Right atrium auricular region (tissue), 2 donors: ENCODE results near the gene MUC3A. TPM values are rescaled to one million over a fixed set of nuclear protein-coding genes. Genes with fewer than 3 reads are reported as not detected.

Source experiments
- DNase-seq: peaks from one replicate; pipeline ENCODE4 v3.0.0-alpha.2; 2019; ENCODE audit warnings: low spot score
- H3K27ac ChIP-seq, 2 donors: fragments of 200-600 bp; sonication (generic); 1 replicate in 1 of 2; 2 replicates in 1 of 2; pipeline ENCODE4 v1.5.1; 2016 to 2019
- H3K27me3 ChIP-seq, 2 donors: fragments of 200-600 bp; sonication (generic); one replicate each; pipeline versions ENCODE4 v1.5.1 to v1.6.0; 2017 to 2019
- H3K36me3 ChIP-seq: fragments of 200-600 bp; sonication (generic); one replicate; pipeline ENCODE4 v1.5.1; 2016
- H3K4me1 ChIP-seq, 2 donors: fragments of 200-600 bp; sonication (generic); one replicate each; pipeline versions ENCODE4 v1.5.1 to v1.6.0; 2017 to 2019
- H3K4me3 ChIP-seq, 2 donors: fragments of 200-600 bp; sonication (generic); 1 replicate in 1 of 2; 2 replicates in 1 of 2; pipeline ENCODE4 v1.5.1; 2017 to 2019; ENCODE audit warnings: mild to moderate bottlenecking in 1 of 2, moderate library complexity in 1 of 2
- H3K9me3 ChIP-seq, 2 donors: fragments of 200-600 bp; sonication (generic); one replicate each; pipeline ENCODE4 v1.5.1; 2019
- total RNA-seq, 2 donors: library from RNA; depleted of rRNA; stranded (reverse); fragments of >200 nt; gene quantifications; one replicate each; pipeline ENCODE4 v1.1.0, GENCODE V29; 2016
- TF ChIP-seq, protein P1 (sequence below), 2 donors: fragments of 200-600 bp; sonication (generic); IDR thresholded peaks; one replicate each; pipeline ENCODE4 v1.5.1; 2019; ENCODE audit warnings: antibody characterized with exemption in 2 of 2

The MUC3A gene
- total RNA-seq, 2 donors from 2014 or later, result 0.24 TPM; not detected in 1

DNA sequence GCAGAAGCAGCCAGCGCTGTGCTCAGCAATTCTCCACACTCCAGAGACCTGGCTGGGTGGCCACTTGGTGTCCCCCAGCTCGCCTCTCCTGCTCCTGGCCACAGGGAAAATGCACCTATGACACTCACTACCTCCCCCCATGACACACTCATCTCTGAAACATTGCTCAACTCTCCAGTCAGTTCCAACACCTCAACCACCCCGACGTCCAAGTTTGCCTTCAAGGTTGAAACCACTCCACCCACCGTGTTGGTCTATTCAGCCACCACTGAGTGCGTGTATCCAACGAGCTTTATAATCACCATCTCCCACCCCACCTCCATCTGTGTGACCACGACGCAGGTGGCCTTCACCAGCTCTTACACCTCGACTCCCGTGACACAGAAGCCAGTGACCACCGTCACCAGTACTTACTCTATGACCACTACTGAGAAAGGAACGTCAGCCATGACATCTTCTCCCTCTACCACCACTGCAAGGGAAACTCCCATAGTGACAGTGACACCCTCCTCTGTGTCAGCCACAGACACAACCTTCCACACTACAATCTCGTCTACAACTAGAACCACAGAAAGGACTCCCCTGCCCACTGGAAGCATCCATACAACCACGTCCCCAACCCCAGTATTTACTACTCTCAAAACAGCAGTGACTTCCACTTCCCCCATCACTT lies 2.7 kb downstream of the MUC3A start:
- H3K4me3 ChIP-seq, result no peak overlapping the region
- H3K27me3 ChIP-seq, result no peaks in the 10 kb centered on the region
- H3K36me3 ChIP-seq, result no peaks in the 10 kb centered on the region
- TF ChIP-seq, protein P1, sequence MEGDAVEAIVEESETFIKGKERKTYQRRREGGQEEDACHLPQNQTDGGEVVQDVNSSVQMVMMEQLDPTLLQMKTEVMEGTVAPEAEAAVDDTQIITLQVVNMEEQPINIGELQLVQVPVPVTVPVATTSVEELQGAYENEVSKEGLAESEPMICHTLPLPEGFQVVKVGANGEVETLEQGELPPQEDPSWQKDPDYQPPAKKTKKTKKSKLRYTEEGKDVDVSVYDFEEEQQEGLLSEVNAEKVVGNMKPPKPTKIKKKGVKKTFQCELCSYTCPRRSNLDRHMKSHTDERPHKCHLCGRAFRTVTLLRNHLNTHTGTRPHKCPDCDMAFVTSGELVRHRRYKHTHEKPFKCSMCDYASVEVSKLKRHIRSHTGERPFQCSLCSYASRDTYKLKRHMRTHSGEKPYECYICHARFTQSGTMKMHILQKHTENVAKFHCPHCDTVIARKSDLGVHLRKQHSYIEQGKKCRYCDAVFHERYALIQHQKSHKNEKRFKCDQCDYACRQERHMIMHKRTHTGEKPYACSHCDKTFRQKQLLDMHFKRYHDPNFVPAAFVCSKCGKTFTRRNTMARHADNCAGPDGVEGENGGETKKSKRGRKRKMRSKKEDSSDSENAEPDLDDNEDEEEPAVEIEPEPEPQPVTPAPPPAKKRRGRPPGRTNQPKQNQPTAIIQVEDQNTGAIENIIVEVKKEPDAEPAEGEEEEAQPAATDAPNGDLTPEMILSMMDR (IDR thresholded peaks at IDR 0.05), result no peak
- DNase-seq, result no peak
- no peaks in the 10 kb centered on the region for H3K4me1 ChIP-seq
- no peak overlapping the region for H3K27ac ChIP-seq
- no peaks in the 10 kb centered on the region for H3K9me3 ChIP-seq

DNA sequence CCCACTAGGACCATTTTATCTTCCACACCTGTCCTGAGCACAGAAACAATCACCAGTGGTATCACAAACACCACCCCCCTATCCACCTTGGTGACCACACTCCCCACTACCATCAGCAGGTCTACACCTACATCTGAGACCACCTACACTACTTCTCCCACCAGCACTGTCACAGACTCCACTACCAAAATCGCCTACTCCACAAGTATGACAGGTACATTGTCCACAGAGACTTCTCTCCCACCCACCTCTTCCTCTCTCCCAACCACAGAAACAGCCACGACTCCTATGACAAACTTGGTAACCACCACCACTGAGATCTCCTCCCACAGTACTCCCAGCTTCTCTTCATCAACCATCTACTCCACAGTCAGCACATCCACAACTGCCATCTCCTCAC lies 3.3 kb downstream of the MUC3A start:
- H3K36me3 ChIP-seq, result no peaks in the 10 kb centered on the region
- TF ChIP-seq, protein P1 (IDR thresholded peaks at IDR 0.05), result no peak
- no peaks in the 10 kb centered on the region for H3K4me1 ChIP-seq
- no peaks in the 10 kb centered on the region for H3K9me3 ChIP-seq
- H3K4me3 ChIP-seq, result no peak overlapping the region
- H3K27ac ChIP-seq, result no peak overlapping the region
- H3K27me3 ChIP-seq, result no peaks in the 10 kb centered on the region
- DNase-seq, result no peak

DNA sequence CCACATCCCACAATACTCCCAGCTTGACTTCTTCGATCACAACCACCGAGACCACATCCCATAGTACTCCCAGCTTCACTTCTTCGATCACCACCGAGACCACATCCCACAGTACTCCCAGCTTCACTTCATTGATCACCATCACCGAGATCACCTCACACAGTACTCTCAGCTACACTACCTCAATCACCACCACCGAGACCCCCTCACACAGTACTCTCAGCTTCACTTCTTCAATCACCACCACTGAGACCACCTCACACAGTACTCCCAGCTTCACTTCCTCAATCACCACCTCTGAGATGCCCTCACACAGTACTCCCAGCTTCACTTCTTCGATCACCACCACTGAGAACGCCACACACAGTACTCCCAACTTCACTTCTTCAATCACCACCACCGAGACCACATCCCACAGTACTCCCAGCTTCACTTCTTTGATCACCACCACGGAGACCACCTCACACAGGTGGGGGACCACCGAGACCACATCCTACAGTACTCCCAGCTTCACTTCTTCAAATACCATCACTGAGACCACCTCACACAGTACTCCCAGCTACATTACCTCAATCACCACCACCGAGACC lies 8.6 kb downstream of the MUC3A start:
- Histone ChIP-seq H3K9me3 (no peaks in the 10 kb centered on the region), H3K4me1 (no peaks in the 10 kb centered on the region), H3K27me3 (no peaks in the 10 kb centered on the region), H3K27ac (no peak overlapping the region), H3K36me3 (no peaks in the 10 kb centered on the region), H3K4me3 (no peak overlapping the region)
- TF ChIP-seq, protein P1 (IDR thresholded peaks at IDR 0.05), result no peak
- DNase-seq, result no peak

DNA sequence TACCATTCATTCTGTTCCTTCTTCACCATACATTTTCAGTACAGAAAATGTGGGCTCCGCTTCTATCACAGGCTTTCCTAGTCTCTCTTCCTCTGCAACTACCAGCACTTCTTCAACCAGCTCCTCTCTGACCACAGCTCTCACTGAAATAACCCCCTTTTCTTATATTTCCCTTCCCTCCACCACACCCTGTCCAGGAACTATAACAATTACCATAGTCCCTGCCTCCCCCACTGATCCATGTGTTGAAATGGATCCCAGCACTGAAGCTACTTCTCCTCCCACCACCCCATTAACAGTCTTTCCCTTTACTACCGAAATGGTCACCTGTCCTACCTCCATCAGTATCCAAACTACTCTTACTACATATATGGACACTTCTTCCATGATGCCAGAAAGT lies 10.6 kb downstream of the MUC3A start:
- no peak overlapping the region for H3K4me3 ChIP-seq
- H3K36me3 ChIP-seq, result no peaks in the 10 kb centered on the region
- H3K9me3 ChIP-seq, result no peaks in the 10 kb centered on the region
- H3K27ac ChIP-seq, result no peak overlapping the region
- H3K4me1 ChIP-seq, result no peaks in the 10 kb centered on the region
- TF ChIP-seq, protein P1 (IDR thresholded peaks at IDR 0.05), result no peak
- no peaks in the 10 kb centered on the region for H3K27me3 ChIP-seq
- no peak for DNase-seq

DNA sequence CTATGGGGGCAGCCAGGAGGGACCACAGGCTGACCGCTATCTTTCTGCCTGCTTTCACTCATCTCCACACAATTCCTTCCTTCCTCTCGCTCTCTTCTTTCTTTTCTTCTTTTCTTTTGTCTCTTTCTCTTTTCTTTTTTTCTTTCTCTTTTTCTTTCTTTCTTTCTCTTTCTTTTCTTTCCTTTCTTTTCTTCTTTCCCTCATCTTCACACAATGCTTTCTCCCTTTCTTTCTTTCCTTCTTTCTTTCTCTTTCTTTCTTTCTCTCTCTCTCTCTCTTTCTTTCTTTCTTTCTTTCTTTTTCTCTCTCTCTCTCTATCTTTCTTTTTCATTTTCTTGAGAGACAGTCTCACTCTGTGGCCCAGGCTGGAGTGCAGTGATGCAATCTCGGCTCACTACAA lies 13.2 kb downstream of the MUC3A start:
- peaks cover 16 to 26% of the 10 kb centered on the region in 2 donors for H3K27me3 ChIP-seq
- H3K4me3 ChIP-seq, result no peak overlapping the region
- no peaks in the 10 kb centered on the region for H3K9me3 ChIP-seq
- peaks cover 0 to 18% of the 10 kb centered on the region in 2 donors for H3K4me1 ChIP-seq
- DNase-seq, result no peak
- no peak overlapping the region for H3K27ac ChIP-seq
- TF ChIP-seq, protein P1 (IDR thresholded peaks at IDR 0.05), result no peak
- no peaks in the 10 kb centered on the region for H3K36me3 ChIP-seq
